ENCODE data around the gene CRMP1.
"Not testable (repeated sequence)": the region's sequence is repeated elsewhere in the genome, so short reads cannot be mapped to it uniquely, and the experiment has no call there.

Gene CRMP1

GRCh38 chr4:5823542-5824211 lies 69.2 kb downstream of the CRMP1 start:
- DNase-seq (ENCODE audit: low read depth in 2 of 2): no peak

- DNase-seq (ENCODE audit: low read depth in 2 of 2): no peak
Observed at GRCh38 chr4:5822619-5823018, 70.3 kb downstream of the CRMP1 start.

GRCh38 chr4:5821665-5822358 lies 71.1 kb downstream of the CRMP1 start:
- no peak for DNase-seq (ENCODE audit: low read depth in 2 of 2)

- DNase-seq (ENCODE audit: low read depth in 2 of 2): no peak
Observed at GRCh38 chr4:5816851-5817375, 76.0 kb downstream of the CRMP1 start.

GRCh38 chr4:5816101-5816500 lies 76.8 kb downstream of the CRMP1 start:
- no peak for DNase-seq (ENCODE audit: low read depth in 2 of 2)

- DNase-seq (ENCODE audit: low read depth in 2 of 2): no peak
Observed at GRCh38 chr4:5815641-5816040, 77.2 kb downstream of the CRMP1 start.

- no peak for DNase-seq (ENCODE audit: low read depth in 2 of 2)
Observed at GRCh38 chr4:5814421-5814820, 78.5 kb downstream of the CRMP1 start.

- no peak for DNase-seq (ENCODE audit: low read depth in 2 of 2)
Observed at GRCh38 chr4:5813882-5814255, 79.0 kb downstream of the CRMP1 start.

GRCh38 chr4:5812506-5813229 lies 80.2 kb downstream of the CRMP1 start:
- DNase-seq (ENCODE audit: low read depth in 2 of 2): no peak

GRCh38 chr4:5812057-5812456 lies 80.8 kb downstream of the CRMP1 start:
- not testable (repeated sequence) for DNase-seq (ENCODE audit: low read depth in 2 of 2)

GRCh38 chr4:5810770-5811430 lies 82.0 kb downstream of the CRMP1 start:
- no peak for DNase-seq (ENCODE audit: low read depth in 2 of 2)

GRCh38 chr4:5810151-5810550 lies 82.7 kb downstream of the CRMP1 start:
- DNase-seq (ENCODE audit: low read depth in 2 of 2): no peak

- no peak for DNase-seq (ENCODE audit: low read depth in 2 of 2)
Observed at GRCh38 chr4:5809216-5809776, 83.6 kb downstream of the CRMP1 start.

- DNase-seq (ENCODE audit: low read depth in 2 of 2): no peak
Observed at GRCh38 chr4:5808081-5808741, 84.7 kb downstream of the CRMP1 start.

GRCh38 chr4:5805270-5805669 lies 87.6 kb downstream of the CRMP1 start:
- DNase-seq (ENCODE audit: low read depth in 2 of 2): no peak

- DNase-seq (ENCODE audit: low read depth in 2 of 2): no peak
Observed at GRCh38 chr4:5804656-5805055, 88.2 kb downstream of the CRMP1 start.

- DNase-seq (ENCODE audit: low read depth in 2 of 2): no peak
Observed at GRCh38 chr4:5802565-5802964, 90.3 kb downstream of the CRMP1 start.

GRCh38 chr4:5801696-5802095 lies 91.2 kb downstream of the CRMP1 start:
- no peak for DNase-seq (ENCODE audit: low read depth in 2 of 2)

- no peak for DNase-seq (ENCODE audit: low read depth in 2 of 2)
Observed at GRCh38 chr4:5800496-5800895, 92.4 kb downstream of the CRMP1 start.

GRCh38 chr4:5799406-5799805 lies 93.5 kb downstream of the CRMP1 start:
- no peak for DNase-seq (ENCODE audit: low read depth in 2 of 2)

GRCh38 chr4:5798946-5799345 lies 93.9 kb downstream of the CRMP1 start:
- DNase-seq (ENCODE audit: low read depth in 2 of 2): no peak
